K562 treated with DMSO at 1 percent for 48 hours (cell line): ENCODE measurements around the gene CHD6. TPM values are rescaled to one million over a fixed set of nuclear protein-coding genes. Genes with fewer than 3 reads are reported as not detected.

ENCODE experiments used
- total RNA-seq: library from RNA; unstranded; fragments of 300-600 nt; gene quantifications from 2 replicates; pipeline ENCODE4 v1.2.3, GENCODE V29; 2022; ENCODE audit warnings: low replicate concordance; ENCODE audit errors: extremely low read depth

The CHD6 gene, protein sequence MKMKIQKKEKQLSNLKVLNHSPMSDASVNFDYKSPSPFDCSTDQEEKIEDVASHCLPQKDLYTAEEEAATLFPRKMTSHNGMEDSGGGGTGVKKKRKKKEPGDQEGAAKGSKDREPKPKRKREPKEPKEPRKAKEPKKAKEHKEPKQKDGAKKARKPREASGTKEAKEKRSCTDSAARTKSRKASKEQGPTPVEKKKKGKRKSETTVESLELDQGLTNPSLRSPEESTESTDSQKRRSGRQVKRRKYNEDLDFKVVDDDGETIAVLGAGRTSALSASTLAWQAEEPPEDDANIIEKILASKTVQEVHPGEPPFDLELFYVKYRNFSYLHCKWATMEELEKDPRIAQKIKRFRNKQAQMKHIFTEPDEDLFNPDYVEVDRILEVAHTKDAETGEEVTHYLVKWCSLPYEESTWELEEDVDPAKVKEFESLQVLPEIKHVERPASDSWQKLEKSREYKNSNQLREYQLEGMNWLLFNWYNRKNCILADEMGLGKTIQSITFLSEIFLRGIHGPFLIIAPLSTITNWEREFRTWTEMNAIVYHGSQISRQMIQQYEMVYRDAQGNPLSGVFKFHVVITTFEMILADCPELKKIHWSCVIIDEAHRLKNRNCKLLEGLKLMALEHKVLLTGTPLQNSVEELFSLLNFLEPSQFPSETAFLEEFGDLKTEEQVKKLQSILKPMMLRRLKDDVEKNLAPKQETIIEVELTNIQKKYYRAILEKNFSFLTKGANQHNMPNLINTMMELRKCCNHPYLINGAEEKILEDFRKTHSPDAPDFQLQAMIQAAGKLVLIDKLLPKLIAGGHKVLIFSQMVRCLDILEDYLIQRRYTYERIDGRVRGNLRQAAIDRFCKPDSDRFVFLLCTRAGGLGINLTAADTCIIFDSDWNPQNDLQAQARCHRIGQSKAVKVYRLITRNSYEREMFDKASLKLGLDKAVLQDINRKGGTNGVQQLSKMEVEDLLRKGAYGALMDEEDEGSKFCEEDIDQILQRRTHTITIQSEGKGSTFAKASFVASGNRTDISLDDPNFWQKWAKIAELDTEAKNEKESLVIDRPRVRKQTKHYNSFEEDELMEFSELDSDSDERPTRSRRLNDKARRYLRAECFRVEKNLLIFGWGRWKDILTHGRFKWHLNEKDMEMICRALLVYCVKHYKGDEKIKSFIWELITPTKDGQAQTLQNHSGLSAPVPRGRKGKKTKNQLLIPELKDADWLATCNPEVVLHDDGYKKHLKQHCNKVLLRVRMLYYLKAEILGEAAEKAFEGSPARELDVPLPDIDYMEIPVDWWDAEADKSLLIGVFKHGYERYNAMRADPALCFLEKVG (N-terminal part only)
- total RNA-seq = not detected in 2 replicates

DNA sequence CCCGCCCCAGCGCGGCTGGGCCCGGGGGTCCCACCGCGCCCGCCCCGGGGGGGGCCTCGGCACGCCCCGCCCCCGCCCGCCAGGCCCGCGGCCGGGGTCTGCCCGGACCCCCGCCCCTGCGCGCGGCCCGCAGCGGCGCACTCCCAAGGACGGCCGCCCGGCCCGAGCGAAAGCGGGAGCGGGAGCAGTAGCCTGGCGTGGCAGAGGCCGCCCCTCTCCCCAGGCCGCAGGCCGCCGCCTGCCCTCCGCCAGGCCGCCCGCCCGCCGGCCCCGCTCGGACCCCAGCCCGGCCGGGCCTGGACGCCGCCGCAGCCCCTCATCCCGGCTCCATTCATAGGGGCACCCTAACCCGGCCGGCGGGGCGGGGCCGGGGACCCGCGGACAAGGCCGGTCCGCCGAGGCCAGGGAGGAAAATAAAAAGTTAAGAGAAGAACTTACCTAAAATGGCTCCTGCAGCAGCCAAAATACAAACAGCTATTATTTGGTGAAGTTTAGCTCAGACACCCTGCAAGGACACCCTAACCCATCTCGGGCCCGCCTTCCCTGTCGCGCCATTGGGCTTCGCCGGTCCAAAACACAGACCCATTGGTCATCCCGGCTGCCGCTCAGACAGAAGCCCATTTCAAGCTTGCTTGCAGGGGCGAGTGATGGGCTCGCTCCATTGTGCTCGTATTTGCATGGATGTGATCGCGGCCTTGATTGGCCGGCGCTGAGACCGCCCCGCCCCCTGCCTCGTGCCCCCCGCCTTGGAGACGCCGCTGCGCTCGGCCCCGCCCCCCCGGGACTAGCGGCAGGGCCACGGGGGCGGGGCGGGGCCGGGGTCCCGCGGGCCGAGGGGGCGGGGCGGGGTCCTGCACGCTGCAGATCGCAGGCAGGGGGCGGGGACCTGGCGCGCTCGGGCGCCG, at the start of gene CHD6:
Gene CHD6 (minus strand): TSS at position 476 of the 905 bp plus-strand sequence. CDS start 67,040 bp downstream, outside the sequence.

GRCh38 chr20:41366546-41367392, 251.4 kb downstream of the CHD6 start, which contains the start of gene EMILIN3:
Gene EMILIN3 (minus strand): TSS chr20:41366818. CDS start chr20:41366634, 184 bp downstream.

